Immature natural killer cell (primary cell): ENCODE results near the gene VGF. TPM values are rescaled to one million over a fixed set of nuclear protein-coding genes. Genes with fewer than 3 reads are reported as not detected.
"Not testable (repeated sequence)": the region's sequence is repeated elsewhere in the genome, so short reads cannot be mapped to it uniquely, and the experiment has no call there.

Source experiments
- DNase-seq, 3 donors: peaks; one replicate each; pipeline ENCODE4 v3.0.0; 2022; ENCODE audit warnings: mixed read lengths in 1 of 3
- H3K27ac Mint-ChIP-seq, 6 donors: one replicate each; pipeline ENCODE4 v1.8.0; 2020; ENCODE audit warnings: mixed read lengths in 6 of 6, mild to moderate bottlenecking in 5 of 6, inconsistent platforms in 4 of 6, moderate library complexity in 3 of 6
- H3K27me3 Mint-ChIP-seq, 3 donors: one replicate each; pipeline ENCODE4 v1.8.0; 2020 to 2021; ENCODE audit warnings: low read depth in 3 of 3, mild to moderate bottlenecking in 3 of 3, mixed read lengths in 3 of 3, moderate library complexity in 3 of 3, inconsistent platforms in 1 of 3
- H3K36me3 Mint-ChIP-seq, 3 donors: one replicate each; pipeline ENCODE4 v1.8.0; 2020; ENCODE audit warnings: mixed read lengths in 3 of 3, inconsistent platforms in 2 of 3, mild to moderate bottlenecking in 2 of 3
- H3K4me1 Mint-ChIP-seq, 2 donors: one replicate each; pipeline ENCODE4 v1.8.0; 2020; ENCODE audit warnings: inconsistent platforms in 2 of 2, mild to moderate bottlenecking in 2 of 2, mixed read lengths in 2 of 2, moderate library complexity in 1 of 2
- H3K4me3 Mint-ChIP-seq, 5 donors: one replicate each; pipeline ENCODE4 v1.8.0; 2020; ENCODE audit warnings: mild to moderate bottlenecking in 5 of 5, mixed read lengths in 5 of 5, inconsistent platforms in 3 of 5, moderate library complexity in 3 of 5
- H3K9me3 Mint-ChIP-seq, 6 donors: one replicate each; pipeline ENCODE4 v1.8.0; 2020; ENCODE audit warnings: mild to moderate bottlenecking in 6 of 6, mixed read lengths in 6 of 6, inconsistent platforms in 4 of 6, moderate library complexity in 3 of 6
- polyA plus RNA-seq, 3 donors: library from polyadenylated mRNA; unstranded; fragments of 300-500 nt; fragmentation: Illumina TruSeq; gene quantifications; one replicate each; pipeline ENCODE4 v1.2.3, GENCODE V29; 2021

Gene VGF
- polyA plus RNA-seq, 3 donors from 2014 or later, result not detected

GRCh38 chr7:101200504-101200861 is 35.1 kb upstream of the VGF start:
- Mint-ChIP-seq H3K36me3 (no peaks in the 10 kb centered on the region), H3K9me3 (no peaks in the 10 kb centered on the region), H3K27ac (no peak overlapping the region), H3K4me3 (no peak overlapping the region), H3K4me1 (no peaks in the 10 kb centered on the region), H3K27me3 (peaks cover 4 to 14% (median 12%) of the 10 kb centered on the region in 3 donors)
- no peak for DNase-seq

- not testable (repeated sequence) for H3K9me3 Mint-ChIP-seq, H3K4me1 Mint-ChIP-seq, H3K36me3 Mint-ChIP-seq, DNase-seq, H3K4me3 Mint-ChIP-seq, H3K27ac Mint-ChIP-seq
- H3K27me3 Mint-ChIP-seq, result peaks cover 2 to 17% (median 14%) of the 10 kb centered on the region in 3 donors
Observed at GRCh38 chr7:101199522-101199921, 34.2 kb upstream of the VGF start.

DNA sequence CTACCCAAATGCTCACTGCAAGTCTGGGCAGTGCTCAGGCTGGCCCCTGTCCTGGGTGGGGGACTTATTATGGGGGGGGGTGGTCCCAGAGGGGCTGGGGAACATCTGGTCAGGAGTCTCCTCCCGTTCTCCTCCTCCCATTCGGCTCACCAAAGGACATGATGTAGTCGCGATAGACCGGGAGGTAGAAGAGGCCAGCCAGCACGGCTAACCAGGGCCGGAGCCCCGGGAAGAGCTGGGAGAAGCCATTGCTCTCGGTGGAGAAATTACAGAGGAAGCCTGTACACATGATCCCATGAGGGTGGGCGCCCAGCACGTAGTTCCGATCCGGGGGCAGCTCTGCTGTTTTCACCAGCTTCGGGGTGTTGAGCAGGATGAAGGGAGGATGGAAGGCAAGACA is 33.1 kb upstream of the VGF start:
- H3K4me3 Mint-ChIP-seq, result no peak overlapping the region
- peaks cover 2 to 17% (median 10%) of the 10 kb centered on the region in 3 donors for H3K27me3 Mint-ChIP-seq
- peak overlapping the region in 1 of 6 donors; percentile 28 for H3K27ac Mint-ChIP-seq
- no peaks in the 10 kb centered on the region for H3K36me3 Mint-ChIP-seq
- H3K9me3 Mint-ChIP-seq, result no peaks in the 10 kb centered on the region
- no peak for DNase-seq
- no peaks in the 10 kb centered on the region for H3K4me1 Mint-ChIP-seq

DNA sequence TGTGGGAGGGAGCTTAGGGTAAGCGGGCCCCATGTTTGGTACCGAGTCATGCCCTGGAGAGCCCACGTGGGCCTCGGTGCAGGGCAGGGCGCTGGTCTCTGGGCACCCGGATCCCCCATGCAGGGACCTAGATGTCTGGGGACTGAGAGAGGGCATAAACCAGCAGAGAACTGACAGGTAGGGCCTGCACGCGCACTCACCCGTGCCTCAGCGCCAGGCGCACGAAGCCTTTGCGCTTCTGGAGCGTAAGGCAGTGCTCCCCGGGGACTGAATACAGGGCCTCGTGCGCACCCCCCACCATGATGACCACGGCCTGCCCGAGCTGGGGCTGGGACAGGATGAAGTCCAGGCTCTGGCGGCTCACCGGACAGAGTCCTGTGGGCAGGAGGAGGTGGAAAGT is 32.6 kb upstream of the VGF start:
- no peaks in the 10 kb centered on the region for H3K4me1 Mint-ChIP-seq
- H3K27ac Mint-ChIP-seq, result no peak overlapping the region
- no peaks in the 10 kb centered on the region for H3K9me3 Mint-ChIP-seq
- peaks cover 2 to 17% (median 8%) of the 10 kb centered on the region in 3 donors for H3K27me3 Mint-ChIP-seq
- H3K36me3 Mint-ChIP-seq, result no peaks in the 10 kb centered on the region
- H3K4me3 Mint-ChIP-seq, result no peak overlapping the region
- DNase-seq, result no peak

- peaks cover 0 to 2% of the 10 kb centered on the region in 2 donors for H3K4me1 Mint-ChIP-seq
- peaks cover 4 to 15% (median 4%) of the 10 kb centered on the region in 3 donors for H3K27me3 Mint-ChIP-seq
- H3K27ac Mint-ChIP-seq, result no peak overlapping the region
Observed at GRCh38 chr7:101195884-101196283, 30.5 kb upstream of the VGF start.

DNA sequence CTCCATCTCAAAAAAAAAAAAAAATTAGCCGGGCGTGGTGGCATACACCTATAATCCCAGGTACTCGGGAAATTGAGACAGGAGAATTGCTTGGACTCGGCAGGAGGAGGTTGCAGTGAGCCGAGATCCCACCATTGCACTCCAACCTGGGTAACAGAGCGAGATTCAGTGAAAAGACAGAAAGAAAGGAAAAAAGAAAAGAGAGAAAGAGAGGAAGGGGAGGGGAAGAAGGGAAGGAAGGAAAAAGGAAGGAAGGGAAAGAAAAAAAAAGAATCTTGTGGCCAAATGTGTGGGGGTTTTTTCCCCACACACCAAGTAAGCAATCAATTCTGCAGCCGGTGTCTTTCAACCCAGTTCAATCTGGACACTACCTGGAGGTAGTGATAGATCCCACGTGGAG is 23.7 kb upstream of the VGF start:
- peaks cover 0 to 2% of the 10 kb centered on the region in 2 donors for H3K4me1 Mint-ChIP-seq
- no peak overlapping the region for H3K27ac Mint-ChIP-seq
- no peaks in the 10 kb centered on the region for H3K36me3 Mint-ChIP-seq
- H3K9me3 Mint-ChIP-seq, result peaks cover 0 to 3% (median 0%) of the 10 kb centered on the region in 6 donors
- no peak overlapping the region for H3K4me3 Mint-ChIP-seq
- H3K27me3 Mint-ChIP-seq, result peaks cover 0 to 8% (median 4%) of the 10 kb centered on the region in 3 donors
- no peak for DNase-seq

More at GRCh38 chr7:101195884-101196283, 30.5 kb upstream of the VGF start:
- Mint-ChIP-seq H3K36me3 (no peaks in the 10 kb centered on the region), H3K9me3 (no peaks in the 10 kb centered on the region), H3K4me3 (no peak overlapping the region)
- DNase-seq, result no peak

DNA sequence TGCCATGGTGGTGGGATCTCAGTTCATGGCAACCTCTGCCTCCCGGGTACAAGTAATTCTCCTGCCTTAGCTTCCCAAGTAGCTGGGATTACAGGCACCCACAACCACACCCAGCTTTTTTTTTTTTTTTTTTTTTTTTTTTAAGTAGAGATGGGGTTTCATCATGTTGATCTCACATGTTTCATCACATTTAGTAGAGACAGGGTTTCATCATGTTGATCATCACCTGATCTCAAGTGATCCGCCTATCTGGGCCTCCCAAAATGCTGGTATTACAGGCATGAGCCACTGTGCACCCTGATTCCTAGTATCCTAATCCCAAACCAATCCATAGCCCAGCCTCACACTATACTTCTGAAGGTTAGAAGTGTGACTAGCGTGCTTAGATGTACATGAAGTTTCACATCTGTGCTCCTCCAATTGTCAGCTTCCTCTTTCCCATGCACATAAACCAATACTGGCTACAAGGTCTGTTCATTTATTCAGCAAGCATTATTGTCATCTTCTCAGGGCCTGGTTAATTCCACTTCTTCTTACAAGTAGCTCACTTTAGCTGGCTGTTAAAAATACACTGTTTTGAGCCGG is 21.6 kb upstream of the VGF start:
- Mint-ChIP-seq H3K27me3 (peaks cover 1 to 11% (median 4%) of the 10 kb centered on the region in 3 donors), H3K4me1 (no peaks in the 10 kb centered on the region), H3K27ac (no peak overlapping the region), H3K36me3 (no peaks in the 10 kb centered on the region), H3K4me3 (no peak overlapping the region), H3K9me3 (peaks cover 0 to 3% (median 0%) of the 10 kb centered on the region in 6 donors)
- DNase-seq, result no peak

DNA sequence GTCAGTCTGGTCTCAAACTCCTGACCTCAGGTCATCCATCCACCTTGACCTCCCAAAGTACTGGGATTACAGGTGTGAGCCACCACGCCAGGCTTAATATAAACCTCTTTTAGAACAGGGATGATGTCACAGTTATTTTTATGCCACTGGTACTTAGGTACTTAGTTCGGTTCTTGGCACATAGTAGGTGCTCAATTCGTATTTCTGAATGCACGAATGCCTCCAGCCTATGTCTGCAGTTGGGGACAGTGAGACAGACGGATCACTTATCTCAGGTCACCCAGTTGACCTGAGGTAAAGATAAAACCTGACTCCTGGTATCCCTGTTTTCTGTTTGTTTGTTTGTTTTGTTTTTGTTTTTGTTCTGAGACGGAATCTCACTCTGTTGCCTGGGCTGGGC is 20.8 kb upstream of the VGF start:
- Mint-ChIP-seq H3K27ac (no peak overlapping the region), H3K36me3 (no peaks in the 10 kb centered on the region), H3K27me3 (peaks cover 1 to 12% (median 4%) of the 10 kb centered on the region in 3 donors), H3K4me3 (no peak overlapping the region), H3K9me3 (peaks cover 0 to 3% (median 0%) of the 10 kb centered on the region in 6 donors), H3K4me1 (no peaks in the 10 kb centered on the region)
- no peak for DNase-seq

DNA sequence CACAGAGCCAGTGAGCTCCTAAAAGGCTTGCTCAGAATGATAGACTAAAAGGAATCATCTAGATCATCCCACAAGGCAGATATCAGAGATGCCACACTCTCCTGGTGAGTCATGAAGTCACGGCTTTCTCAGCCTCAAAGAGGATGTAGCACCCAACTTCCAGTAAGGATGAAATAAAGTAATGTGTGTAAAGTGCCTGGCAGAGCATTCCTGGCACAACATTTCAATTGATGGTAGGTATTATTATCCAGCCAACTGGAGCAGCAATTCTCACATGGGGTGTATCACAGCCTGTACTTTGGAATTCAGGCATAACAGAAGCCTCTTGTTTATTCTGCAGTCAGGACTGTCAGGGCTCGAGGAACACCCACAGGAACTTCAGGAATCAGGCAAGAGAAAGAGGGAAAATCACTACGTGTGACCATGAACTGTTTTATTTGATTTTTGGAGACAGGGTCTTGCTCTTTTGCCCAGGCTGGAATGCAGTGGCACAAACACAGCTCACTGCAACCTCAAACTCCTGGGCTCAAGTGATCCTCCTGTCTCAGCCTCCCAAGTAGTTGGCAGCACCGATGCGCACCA is 20.0 kb upstream of the VGF start:
- no peaks in the 10 kb centered on the region for H3K4me1 Mint-ChIP-seq
- H3K27ac Mint-ChIP-seq, result no peak overlapping the region
- no peaks in the 10 kb centered on the region for H3K36me3 Mint-ChIP-seq
- DNase-seq, result no peak
- H3K4me3 Mint-ChIP-seq, result no peak overlapping the region
- peaks cover 0 to 5% (median 0%) of the 10 kb centered on the region in 6 donors for H3K9me3 Mint-ChIP-seq
- peaks cover 1 to 20% (median 11%) of the 10 kb centered on the region in 3 donors for H3K27me3 Mint-ChIP-seq

GRCh38 chr7:101180130-101180755 is 14.9 kb upstream of the VGF start, which contains the start of gene NAT16:
TSS of gene NAT16 (minus strand) at chr7:101180293. CDS start at chr7:101174807, 5,486 bp downstream.
- DNase-seq, result no peak
- no peaks in the 10 kb centered on the region for H3K36me3 Mint-ChIP-seq
- H3K4me3 Mint-ChIP-seq, result peak within 1 kb of the TSS in 1 of 5 donors; percentile 44
- H3K27ac Mint-ChIP-seq, result no peak within 1 kb of the TSS
- peaks cover 0 to 4% (median 0%) of the 10 kb centered on the region in 6 donors for H3K9me3 Mint-ChIP-seq
- H3K4me1 Mint-ChIP-seq, result peaks cover 0 to 2% of the 10 kb centered on the region in 2 donors
- peaks cover 14 to 49% (median 15%) of the 10 kb centered on the region in 3 donors for H3K27me3 Mint-ChIP-seq

DNA sequence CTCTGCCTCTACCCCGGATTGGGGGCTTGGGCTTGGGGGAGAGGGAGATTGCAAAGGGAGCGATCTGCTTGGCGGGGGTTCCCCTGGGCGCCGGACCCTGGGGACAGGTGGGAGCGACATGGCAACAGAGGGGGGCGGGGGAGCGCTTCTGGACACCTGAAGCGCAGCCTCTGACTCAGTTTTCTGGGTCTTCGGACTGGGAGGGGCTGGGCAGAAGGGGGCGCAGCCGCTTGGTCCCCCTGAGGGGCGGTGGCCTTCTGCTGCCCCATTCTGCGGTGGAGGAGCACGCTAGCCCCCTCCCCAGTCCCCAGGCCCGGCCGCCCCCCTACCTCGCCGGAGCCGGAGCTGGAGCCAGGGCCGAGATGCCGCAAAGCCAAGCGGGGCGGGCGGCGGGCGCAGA is 14.3 kb upstream of the VGF start:
- Mint-ChIP-seq H3K27me3 (peaks cover 15 to 52% (median 18%) of the 10 kb centered on the region in 3 donors), H3K4me1 (peaks cover 0 to 2% of the 10 kb centered on the region in 2 donors), H3K36me3 (no peaks in the 10 kb centered on the region), H3K27ac (no peak overlapping the region), H3K9me3 (peaks cover 0 to 3% (median 0%) of the 10 kb centered on the region in 6 donors), H3K4me3 (no peak overlapping the region)
- no peak for DNase-seq

- Mint-ChIP-seq H3K4me3 (no peak overlapping the region), H3K4me1 (peaks cover 3 to 7% of the 10 kb centered on the region in 2 donors), H3K9me3 (peaks cover 0 to 2% (median 0%) of the 10 kb centered on the region in 6 donors), H3K36me3 (no peaks in the 10 kb centered on the region), H3K27me3 (peaks cover 20 to 54% (median 24%) of the 10 kb centered on the region in 3 donors), H3K27ac (no peak overlapping the region)
- no peak for DNase-seq
Observed at GRCh38 chr7:101179117-101179516, 13.7 kb upstream of the VGF start.

DNA sequence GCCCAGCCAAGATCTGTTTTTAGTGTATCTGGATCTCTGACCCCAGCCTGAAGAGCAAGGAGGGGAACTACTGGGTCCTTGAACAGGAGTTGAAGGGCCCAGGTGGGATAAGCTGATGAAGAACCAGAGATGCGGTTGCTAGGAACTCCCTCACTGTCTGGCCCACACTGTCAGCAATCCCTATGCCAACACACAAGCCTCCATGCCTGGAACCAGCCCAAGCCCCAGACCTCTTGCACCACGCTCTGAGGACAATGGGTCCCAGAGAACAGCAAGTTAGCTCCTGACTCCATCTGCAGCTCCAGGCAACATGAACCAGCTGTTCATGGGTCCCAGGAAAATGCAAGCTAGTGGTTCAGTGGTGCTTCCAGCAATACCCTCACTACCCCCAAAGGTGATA is 12.3 kb upstream of the VGF start:
- peaks cover 7 to 15% of the 10 kb centered on the region in 2 donors for H3K4me1 Mint-ChIP-seq
- H3K36me3 Mint-ChIP-seq, result no peaks in the 10 kb centered on the region
- H3K27ac Mint-ChIP-seq, result no peak overlapping the region
- peaks cover 0 to 2% (median 0%) of the 10 kb centered on the region in 6 donors for H3K9me3 Mint-ChIP-seq
- peaks cover 29 to 60% (median 36%) of the 10 kb centered on the region in 3 donors for H3K27me3 Mint-ChIP-seq
- no peak overlapping the region for H3K4me3 Mint-ChIP-seq
- DNase-seq, result no peak

- no peak for DNase-seq
- peaks cover 41 to 63% (median 42%) of the 10 kb centered on the region in 3 donors for H3K27me3 Mint-ChIP-seq
- H3K4me3 Mint-ChIP-seq, result no peak overlapping the region
- H3K9me3 Mint-ChIP-seq, result peaks cover 0 to 5% (median 0%) of the 10 kb centered on the region in 6 donors
- H3K27ac Mint-ChIP-seq, result no peak overlapping the region
- no peaks in the 10 kb centered on the region for H3K36me3 Mint-ChIP-seq
- peaks cover 10 to 21% of the 10 kb centered on the region in 2 donors for H3K4me1 Mint-ChIP-seq
Observed at GRCh38 chr7:101175664-101176063, 10.3 kb upstream of the VGF start.
